GM18526 (cell line): Measurements from ENCODE around the gene NPAS2.

Experiments used
- POLR2A ChIP-seq: IDR thresholded peaks from 3 replicates; pipeline ENCODE4 v1.6.1; 2011; ENCODE audit not compliant: insufficient read length; ENCODE audit errors: extremely low read depth

NPAS2 gene

DNA sequence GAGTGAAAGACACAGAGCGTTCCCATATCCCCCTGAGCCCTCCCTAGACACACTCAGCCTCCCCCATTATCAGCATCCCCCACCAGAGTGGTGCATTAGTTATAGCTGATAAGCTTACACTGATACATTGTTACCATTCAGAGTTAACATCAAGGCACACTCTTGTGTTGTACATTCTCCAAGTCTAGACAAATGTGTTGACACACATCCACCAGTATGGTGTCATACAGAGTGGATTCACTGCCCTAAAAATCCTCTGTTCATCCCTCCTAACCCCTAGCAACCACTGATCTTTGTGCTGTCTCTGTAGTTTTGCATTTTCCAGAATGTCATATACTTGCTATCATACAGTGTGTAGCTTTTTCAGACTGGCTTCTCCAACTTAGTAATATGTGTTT lies 104.2 kb downstream of the NPAS2 start:
- TF ChIP-seq POLR2A = no peak

DNA sequence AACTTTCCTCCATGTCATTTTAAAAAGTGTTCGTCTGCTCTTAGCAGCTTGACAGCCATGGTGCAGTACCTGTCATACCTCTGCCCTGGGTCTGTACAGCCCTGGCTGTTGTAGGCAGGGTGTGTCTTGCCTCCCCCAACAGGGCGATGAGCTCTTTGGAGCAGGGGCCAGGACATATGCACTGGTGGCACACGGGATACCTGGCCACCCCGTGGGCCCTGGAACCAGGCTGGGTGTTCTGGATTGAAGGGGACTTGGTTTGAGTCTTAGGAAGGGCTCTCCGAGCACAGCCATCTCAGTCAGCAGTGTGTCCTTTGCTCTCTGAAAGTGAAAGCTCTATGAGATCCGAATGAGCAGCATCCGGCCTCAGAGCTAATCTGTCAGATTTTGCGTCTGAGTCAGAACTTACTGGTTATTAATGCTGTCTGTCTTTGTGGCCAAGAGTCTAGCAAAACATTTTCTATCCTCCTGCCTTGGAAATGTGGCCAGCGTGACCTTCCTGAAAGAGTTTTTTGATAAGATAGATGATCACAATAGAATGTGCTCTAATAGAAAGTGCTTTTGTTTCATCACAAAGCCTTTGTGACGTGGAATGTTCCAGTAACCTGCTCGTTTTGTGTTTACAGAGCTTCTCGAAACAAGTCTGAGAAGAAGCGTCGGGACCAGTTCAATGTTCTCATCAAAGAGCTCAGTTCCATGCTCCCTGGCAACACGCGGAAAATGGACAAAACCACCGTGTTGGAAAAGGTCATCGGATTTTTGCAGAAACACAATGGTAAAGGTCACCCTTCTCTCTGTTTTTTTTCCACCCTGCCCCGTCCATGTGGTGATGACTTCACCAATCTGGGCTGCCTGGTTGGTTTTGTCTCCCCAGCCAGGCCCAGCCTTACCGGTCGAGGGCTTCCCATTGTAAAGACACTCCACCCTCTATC lies 104.8 kb downstream of the NPAS2 start:
- TF ChIP-seq POLR2A = no peak

GRCh38 chr2:100928235-100928634 lies 108.3 kb downstream of the NPAS2 start:
- TF ChIP-seq POLR2A = no peak

DNA sequence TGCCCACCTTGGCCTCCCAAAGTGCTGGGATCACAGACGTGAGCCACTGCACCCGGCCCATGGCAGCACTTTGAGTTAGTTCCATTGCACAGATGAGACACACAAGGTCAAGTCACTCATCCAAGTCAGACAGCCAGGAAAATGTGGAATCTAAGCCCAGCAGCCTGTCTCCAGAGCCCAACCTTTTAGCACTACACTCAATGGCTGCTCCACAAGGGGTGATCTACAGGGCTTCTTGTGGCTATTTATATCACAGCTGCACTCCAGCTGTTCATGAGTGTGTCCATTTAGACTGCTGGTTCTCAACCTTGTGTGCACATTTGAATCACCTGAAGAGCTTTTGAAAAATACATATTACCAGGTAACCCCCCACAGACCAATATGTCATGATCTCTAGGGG lies 109.2 kb downstream of the NPAS2 start:
- TF ChIP-seq POLR2A = no peak

GRCh38 chr2:100934504-100935371 lies 114.8 kb downstream of the NPAS2 start:
- no peak for TF ChIP-seq POLR2A

DNA sequence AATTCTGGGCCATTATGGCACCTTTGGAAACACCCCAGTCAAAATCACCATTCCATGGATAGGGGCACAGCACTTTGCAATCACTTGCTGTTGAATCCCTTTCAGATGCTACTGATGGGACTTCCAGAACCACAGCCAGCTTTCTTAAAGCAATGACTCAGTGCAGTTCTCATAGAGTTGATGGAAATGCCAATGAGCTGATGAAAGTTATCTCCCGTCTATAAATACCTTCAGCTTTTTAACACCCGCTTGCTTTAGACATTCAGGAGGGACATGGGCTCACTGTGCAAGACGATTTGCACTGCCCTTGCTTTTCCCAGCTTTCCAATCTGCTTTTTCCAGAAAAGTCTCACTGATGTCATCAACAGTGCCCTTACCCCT lies 115.4 kb downstream of the NPAS2 start:
- TF ChIP-seq POLR2A = no peak

GRCh38 chr2:100936070-100936741 lies 116.3 kb downstream of the NPAS2 start:
- no peak for TF ChIP-seq POLR2A

GRCh38 chr2:100936972-100937542 lies 117.1 kb downstream of the NPAS2 start:
- TF ChIP-seq POLR2A = no peak

GRCh38 chr2:100938031-100939026 lies 118.4 kb downstream of the NPAS2 start:
- no peak for TF ChIP-seq POLR2A

DNA sequence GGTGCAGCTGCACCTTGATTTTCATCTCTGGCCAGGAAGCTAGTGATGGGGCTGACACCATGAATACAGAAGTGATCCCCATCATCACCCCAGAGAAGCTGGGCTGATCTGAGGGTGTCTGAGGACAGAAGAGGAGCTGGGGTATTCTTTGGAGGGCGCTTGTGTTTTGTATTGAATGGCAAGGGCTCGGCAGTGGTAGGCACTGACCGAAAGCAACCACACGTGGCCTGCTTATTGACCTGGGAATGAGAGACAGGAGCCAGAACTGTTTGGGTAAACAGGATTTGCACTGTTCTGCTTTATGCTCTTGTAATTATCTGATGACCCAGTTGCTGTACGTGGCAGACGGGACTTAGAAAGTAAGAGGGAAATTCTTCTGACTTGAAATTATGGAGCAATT lies 119.5 kb downstream of the NPAS2 start:
- no peak for TF ChIP-seq POLR2A

DNA sequence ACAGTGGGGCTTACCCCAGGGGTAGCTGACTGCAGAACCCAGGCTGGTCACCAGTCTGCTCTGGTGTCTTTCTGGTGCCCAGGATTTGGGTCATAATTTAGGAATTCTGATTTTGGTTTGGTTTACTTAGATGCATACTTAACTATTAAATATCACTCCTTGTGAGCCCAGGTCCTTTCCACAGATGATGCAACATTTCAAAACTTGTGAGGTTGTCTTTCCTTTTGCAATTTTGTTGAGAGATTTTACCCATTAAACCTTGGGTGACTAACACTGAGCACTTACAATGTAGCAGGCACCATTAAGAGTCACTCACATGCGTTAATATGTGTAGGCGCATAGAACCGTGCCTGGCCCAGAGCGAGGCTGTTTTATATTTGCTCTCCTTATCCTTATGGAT lies 120.3 kb downstream of the NPAS2 start:
- no peak for TF ChIP-seq POLR2A

- no peak for TF ChIP-seq POLR2A
Measured at GRCh38 chr2:100940766-100941645, 121.1 kb downstream of the NPAS2 start.

GRCh38 chr2:100941646-100942240 lies 121.8 kb downstream of the NPAS2 start:
- no peak for TF ChIP-seq POLR2A
